Endothelial cell of umbilical vein (primary cell): ENCODE data around the gene HDLBP. TPM values are rescaled to one million over a fixed set of nuclear protein-coding genes. Genes with fewer than 3 reads are reported as not detected.

Experiments
- BruUV-seq: library from RNA; stranded (reverse); fragments of 400-500 nt; replicated peaks from 2 replicates; lab custom pipeline; 2021; lab: Mats Ljungman, UMichigan
- CTCF ChIA-PET: fragments of 300-600, 350-600 bp; sonication (Branson Sonifier 250); formaldehyde crosslinking; loops from one replicate; lab custom pipeline; 2021; ENCODE audit warnings: antibody characterized with exemption, inconsistent platforms; lab: Charles Lee
- POLR2A ChIA-PET: fragments of 300-600, 350-600 bp; sonication (Branson Sonifier 250); formaldehyde crosslinking; loops from one replicate; lab custom pipeline; 2021; ENCODE audit warnings: antibody characterized with exemption, inconsistent platforms; lab: Charles Lee
- DNase-seq: peaks from one replicate; pipeline ENCODE4 v3.0.0-alpha.2; 2011; ENCODE audit warnings: low read depth, low spot score
- FAIRE-seq: peaks from 2 replicates; lab custom pipeline; 2011; peaks lifted over from hg19 to GRCh38; lab: Jason Lieb, UNC
- H2AFZ ChIP-seq: 2 replicates; pipeline ENCODE4 v1.6.0; 2012; ENCODE audit warnings: low read depth, low read length, control low read depth, inconsistent platforms
- H3K27ac ChIP-seq: 2 replicates; pipeline ENCODE4 v1.5.1; 2011; ENCODE audit warnings: low read depth, mild to moderate bottlenecking, control low read depth, low read length, moderate library complexity; ENCODE audit not compliant: insufficient read depth
- H3K27me3 ChIP-seq, 2 experiments: 2 replicates each; pipeline versions ENCODE4 v1.6.0 to v1.6.1; 2011; ENCODE audit warnings: low read length in 2 of 2, mixed read lengths in 1 of 2; ENCODE audit not compliant: control insufficient read depth in 2 of 2, insufficient read depth in 2 of 2
- H3K36me3 ChIP-seq, 2 experiments: 2 replicates in 1 of 2; 3 replicates in 1 of 2; pipeline ENCODE4 v1.5.1; 2011; ENCODE audit warnings: low read length in 2 of 2, mild to moderate bottlenecking in 1 of 2, moderate library complexity in 1 of 2; ENCODE audit not compliant: control insufficient read depth in 2 of 2, insufficient read depth in 2 of 2; ENCODE audit errors: extremely low read depth in 1 of 2
- H3K4me1 ChIP-seq: 3 replicates; pipeline ENCODE4 v1.5.1; 2011; ENCODE audit warnings: mild to moderate bottlenecking, low read length; ENCODE audit not compliant: control insufficient read depth, insufficient read depth; ENCODE audit errors: extremely low read depth
- H3K4me2 ChIP-seq: 2 replicates; pipeline ENCODE4 v1.6.1; 2011; ENCODE audit warnings: low read length, control low read depth, mixed read lengths; ENCODE audit not compliant: insufficient read depth
- H3K4me3 ChIP-seq, 3 experiments: fragments of 200-600 bp in 1 of 3; sonication (generic), shearing (Covaris generic) in 1 of 3; replicated peaks in 1 of 3; 2 replicates each; pipeline ENCODE4 v1.5.1; 2011 to 2016; ENCODE audit warnings: control low read depth in 3 of 3, low read length in 3 of 3, mild to moderate bottlenecking in 2 of 3, inconsistent platforms in 1 of 3, low read depth in 1 of 3, moderate library complexity in 1 of 3; ENCODE audit not compliant: insufficient read depth in 1 of 3
- H3K79me2 ChIP-seq: 2 replicates; pipeline ENCODE4 v1.6.0; 2012; ENCODE audit warnings: low read length, inconsistent platforms; ENCODE audit not compliant: control insufficient read depth, insufficient read depth
- H3K9ac ChIP-seq: replicated peaks from 2 replicates; pipeline ENCODE3; 2011; ENCODE audit warnings: low read length, control low read depth; ENCODE audit not compliant: insufficient read depth; ENCODE audit errors: extremely low read depth
- H3K9me1 ChIP-seq: replicated peaks from 3 replicates; pipeline ENCODE4 v1.6.0; 2011; ENCODE audit warnings: mild to moderate bottlenecking, low read length; ENCODE audit not compliant: control insufficient read depth, insufficient read depth; ENCODE audit errors: extremely low read depth
- H3K9me3 ChIP-seq: replicated peaks from 2 replicates; pipeline ENCODE4 v1.5.1; 2012; ENCODE audit warnings: low read length, inconsistent platforms; ENCODE audit not compliant: control insufficient read depth, insufficient read depth
- H4K20me1 ChIP-seq: replicated peaks from 2 replicates; pipeline ENCODE3; 2011; ENCODE audit warnings: mild to moderate bottlenecking, low read length; ENCODE audit not compliant: control insufficient read depth, insufficient read depth; ENCODE audit errors: extremely low read depth
- CTCF ChIP-seq, 2 donors: IDR thresholded peaks; 1 replicate in 1 of 2; 2 replicates in 1 of 2; pipeline ENCODE4 v1.5.1; 2011; ENCODE audit warnings: low read length in 2 of 2, mild to moderate bottlenecking in 2 of 2, moderate library complexity in 2 of 2, control low read depth in 1 of 2, inconsistent platforms in 1 of 2, low read depth in 1 of 2; ENCODE audit not compliant: insufficient read depth in 1 of 2; ENCODE audit errors: extremely low read depth in 1 of 2
- EZH2 ChIP-seq: IDR thresholded peaks from 2 replicates; pipeline ENCODE4 v1.6.1; 2012; ENCODE audit warnings: borderline replicate concordance, low read depth, mild to moderate bottlenecking, moderate library complexity, low read length, inconsistent platforms; ENCODE audit not compliant: severe bottlenecking
- FOS ChIP-seq: IDR thresholded peaks from 2 replicates; pipeline ENCODE4 v1.6.1; 2011; ENCODE audit warnings: mild to moderate bottlenecking, low read length, moderate library complexity, borderline replicate concordance; ENCODE audit not compliant: insufficient read depth
- GATA2 ChIP-seq: IDR thresholded peaks from 2 replicates; pipeline ENCODE4 v1.7.0; 2011; ENCODE audit warnings: low read depth, mild to moderate bottlenecking, moderate library complexity, mixed read lengths, low read length; ENCODE audit not compliant: insufficient read length, insufficient read depth
- JUN ChIP-seq: IDR thresholded peaks from 2 replicates; pipeline ENCODE4 v1.6.1; 2011; ENCODE audit warnings: borderline replicate concordance, low read depth; ENCODE audit not compliant: insufficient read length, insufficient read depth
- MAX ChIP-seq: IDR thresholded peaks from 2 replicates; pipeline ENCODE4 v1.6.1; 2011; ENCODE audit not compliant: insufficient read depth, insufficient read length
- MYC ChIP-seq: IDR thresholded peaks from one replicate; pipeline ENCODE4 v1.6.1; 2011; ENCODE audit warnings: mild to moderate bottlenecking, low read depth, low read length
- POLR2A ChIP-seq: IDR thresholded peaks from 2 replicates; pipeline ENCODE4 v1.6.1; 2012; ENCODE audit warnings: low read depth, mild to moderate bottlenecking, control low read depth, low read length
- POLR2AphosphoS5 ChIP-seq: IDR thresholded peaks from 2 replicates; pipeline ENCODE4 v1.6.1; 2012; ENCODE audit warnings: low read depth, mild to moderate bottlenecking, control low read depth, low read length, moderate library complexity; ENCODE audit not compliant: insufficient read depth
- dilution Hi-C: fragments of 300-500 bp; cut with MboI; formaldehyde crosslinking; loops from one replicate; pipeline ENCODE4 v1.15.0; 2019; ENCODE audit warnings: low sequenced_read_pairs; ENCODE audit not compliant: extremely low pct_ligation_motif_present
- intact Hi-C: fragments of 100-400 bp; cut with micrococcal nuclease; formaldehyde crosslinking; loops from one replicate; pipeline ENCODE4 v1.10.0; 2022
- polyA plus RNA-seq, 4 experiments: library from polyadenylated mRNA; depleted of rRNA in 3 of 4; stranded (reverse) in 3 of 4; unstranded in 1 of 4; fragments of >200 nt; gene quantifications; 2 replicates each; pipeline versions ENCODE4 v1.2.1 to v1.2.3, GENCODE V29; 2011 to 2012; ENCODE audit warnings: missing spikeins in 1 of 4
- total RNA-seq: library from RNA; stranded (reverse); gene quantifications from 2 replicates; pipeline ENCODE4 v1.2.3, GENCODE V29; 2021

Gene HDLBP
- total and polyA plus RNA-seq, 2 donors (not counting 3 experiments of a cell fraction or from before 2014, with no cell fraction given), result 379 to 569 TPM

- H3K27me3 ChIP-seq, result no peaks in the 10 kb centered on the region
- DNase-seq (no peak), FAIRE-seq (no peak)
- no peaks in the 10 kb centered on the region for H3K9me1 ChIP-seq
- ChIA-PET POLR2A (no interaction called here), CTCF (interaction anchor here (0.7 to 1.2 kb wide), 5 partner anchors 8 to 424 kb away, joined by 3 to 4 read pairs (median 4); partner anchors contain the start of gene SEPTIN2)
- no peak overlapping the region for H2AFZ ChIP-seq
- H3K4me2 ChIP-seq, result no peak overlapping the region
- H3K9me3 ChIP-seq, result no peaks in the 10 kb centered on the region
- TF ChIP-seq POLR2AphosphoS5 (no peak), GATA2 (no peak), FOS (no peak), EZH2 (no peak), MYC (no peak), MAX (no peak), CTCF (IDR thresholded peaks at IDR 0.05; ENCODE audit: extremely low read depth in 1 of 2, insufficient read depth in 1 of 2, low read depth in 1 of 2, low read length in 2 of 2) (no peak), POLR2A (no peak), JUN (no peak)
- intact Hi-C loops, result no loop called here
- dilution Hi-C loops, result no loop called here
- H3K9ac ChIP-seq, result no peak overlapping the region
- H3K4me3 ChIP-seq, result no peak overlapping the region
- H3K27ac ChIP-seq, result no peak overlapping the region
- H4K20me1 ChIP-seq, result peaks cover 5% of the 10 kb centered on the region
- no peaks in the 10 kb centered on the region for H3K36me3 ChIP-seq
- BruUV-seq, result no TSS peak
- peaks cover 18% of the 10 kb centered on the region for H3K4me1 ChIP-seq
- peaks cover 56% of the 10 kb centered on the region for H3K79me2 ChIP-seq
Observed at GRCh38 chr2:241275504-241275903, 40.0 kb downstream of the HDLBP start.
